SHP77 (cell line): ENCODE measurements around the gene GFM1.
"Not testable (repeated sequence)": the region's sequence is repeated elsewhere in the genome, so short reads cannot be mapped to it uniquely, and the experiment has no call there.

Source experiments
- DNase-seq, 2 experiments: peaks; one replicate each; lab custom pipeline; 2025; lab: John Stamatoyannopoulos, UW

GFM1 gene

DNA sequence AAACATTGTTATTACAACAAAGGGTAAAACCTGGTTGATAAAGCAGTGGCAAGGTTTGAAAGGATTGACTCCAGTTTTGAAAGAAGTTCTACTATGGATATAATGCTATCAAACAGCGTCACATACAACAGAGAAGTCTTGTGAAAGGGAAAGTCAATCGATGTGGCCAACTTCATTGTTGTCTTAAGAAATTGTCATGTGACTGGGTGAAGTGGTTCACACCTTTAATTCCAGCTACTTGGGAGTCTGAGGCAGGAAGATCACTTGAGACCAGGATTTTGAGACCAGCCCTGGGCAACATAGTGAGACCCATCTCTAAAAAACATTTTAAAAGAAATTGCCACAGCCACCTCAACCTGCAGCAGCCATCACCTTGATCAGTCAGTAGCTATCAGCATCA lies 34.4 kb downstream of the GFM1 start:
- no peak for DNase-seq

DNA sequence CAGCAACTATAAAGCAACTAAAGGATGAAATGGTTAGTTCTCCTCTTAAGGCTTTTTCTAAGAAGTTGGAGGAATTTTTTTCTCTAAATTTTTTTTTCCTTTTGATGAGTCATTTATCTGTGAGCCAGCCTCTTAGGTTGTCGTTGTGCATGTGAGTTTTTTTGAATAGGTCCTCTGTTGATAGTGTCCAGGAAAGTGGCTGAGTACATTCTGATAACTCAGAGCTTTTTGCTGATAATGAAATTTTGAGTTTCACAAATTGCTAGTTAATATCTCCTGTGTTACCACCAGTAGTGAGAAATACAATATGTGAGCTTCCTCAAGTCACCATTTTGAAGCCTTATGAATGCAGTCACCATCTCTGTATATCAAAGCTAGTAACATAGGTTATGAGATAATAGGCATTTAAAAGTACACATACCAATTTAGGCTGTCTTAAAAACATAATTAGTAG lies 35.2 kb downstream of the GFM1 start:
- no peak for DNase-seq

GRCh38 chr3:158680861-158681260 lies 36.5 kb downstream of the GFM1 start:
- no peak for DNase-seq

DNA sequence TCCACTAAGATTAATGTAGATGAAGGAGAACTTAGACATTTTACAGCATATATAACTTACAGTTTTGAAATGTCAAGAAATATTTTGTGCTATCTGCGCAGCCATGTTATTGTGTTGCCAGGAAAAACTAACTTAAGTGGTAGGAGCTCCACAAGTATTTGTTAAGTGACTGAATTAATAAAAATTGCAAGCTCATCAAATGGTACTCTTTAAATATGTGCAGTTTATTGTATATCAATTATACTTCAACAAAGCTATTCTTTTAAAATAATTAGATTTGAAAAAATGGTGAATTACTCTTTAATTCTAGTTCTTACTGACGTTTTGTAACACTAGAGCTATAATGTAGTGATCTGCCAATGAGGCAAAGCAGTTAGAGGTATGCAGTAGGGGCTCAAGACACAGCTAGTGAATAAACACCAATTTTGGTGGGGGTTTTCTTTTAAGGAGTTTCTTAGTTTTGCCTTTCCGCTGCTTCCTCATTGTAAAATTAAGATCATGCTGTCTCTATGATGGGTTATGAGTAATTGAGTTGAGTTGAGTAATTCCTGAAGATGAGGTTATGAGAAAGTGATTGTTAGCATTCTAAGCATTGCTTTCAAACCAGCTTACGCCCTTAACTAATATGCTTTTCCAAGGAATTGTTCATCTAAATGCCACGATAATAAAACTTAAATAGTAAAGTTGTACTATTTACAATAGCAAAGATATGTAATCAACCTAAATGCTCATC lies 39.1 kb downstream of the GFM1 start:
- DNase-seq: no peak

DNA sequence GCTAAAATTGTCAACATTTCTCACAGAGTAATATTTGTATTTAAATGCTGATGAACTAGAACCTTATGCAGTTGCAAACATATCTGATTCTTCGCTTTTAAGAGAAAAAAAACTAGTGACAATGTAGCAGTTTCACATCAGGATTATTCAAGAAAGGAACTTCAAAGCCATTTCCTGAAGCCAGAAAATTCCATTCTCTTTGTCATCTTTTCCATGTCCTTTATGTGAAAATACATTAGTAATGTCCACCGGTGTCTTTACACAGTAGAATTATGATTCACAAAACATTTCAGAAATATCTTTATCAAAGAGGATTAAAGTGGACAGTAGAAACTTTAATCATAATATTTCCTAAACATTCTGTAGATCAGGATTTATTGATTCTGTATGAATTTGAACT lies 40.8 kb downstream of the GFM1 start:
- DNase-seq: no peak

DNA sequence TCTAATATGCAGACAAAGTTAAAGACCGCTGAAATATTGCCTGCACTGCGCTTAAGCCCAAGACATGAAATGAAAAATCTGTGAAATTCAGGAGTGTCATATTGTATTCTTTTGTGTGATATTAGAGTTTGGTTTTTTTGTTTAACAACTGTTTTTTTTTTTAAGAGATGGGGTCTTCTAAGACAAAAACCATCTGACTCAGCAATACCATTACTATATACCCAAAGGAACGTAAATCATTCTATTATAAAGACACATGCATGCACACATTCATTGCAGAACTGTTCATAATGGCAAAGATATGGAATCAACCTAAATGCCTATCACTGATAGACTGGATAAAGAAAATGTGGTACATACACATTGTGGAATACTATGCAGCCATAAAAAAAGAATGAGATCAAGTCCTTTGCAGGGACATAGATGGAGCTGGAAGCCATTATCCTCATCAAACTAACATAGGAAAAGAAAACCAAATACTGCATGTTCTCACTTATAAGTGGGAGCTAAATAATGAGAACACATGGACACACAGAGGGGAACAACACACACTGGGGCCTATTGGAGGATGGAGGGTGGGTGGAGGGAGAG lies 49.6 kb downstream of the GFM1 start:
- DNase-seq: not testable (repeated sequence)

- no peak for DNase-seq
Measured at GRCh38 chr3:158696618-158697017, 52.3 kb downstream of the GFM1 start.

GRCh38 chr3:158700559-158700958 lies 56.2 kb downstream of the GFM1 start:
- no peak for DNase-seq

DNA sequence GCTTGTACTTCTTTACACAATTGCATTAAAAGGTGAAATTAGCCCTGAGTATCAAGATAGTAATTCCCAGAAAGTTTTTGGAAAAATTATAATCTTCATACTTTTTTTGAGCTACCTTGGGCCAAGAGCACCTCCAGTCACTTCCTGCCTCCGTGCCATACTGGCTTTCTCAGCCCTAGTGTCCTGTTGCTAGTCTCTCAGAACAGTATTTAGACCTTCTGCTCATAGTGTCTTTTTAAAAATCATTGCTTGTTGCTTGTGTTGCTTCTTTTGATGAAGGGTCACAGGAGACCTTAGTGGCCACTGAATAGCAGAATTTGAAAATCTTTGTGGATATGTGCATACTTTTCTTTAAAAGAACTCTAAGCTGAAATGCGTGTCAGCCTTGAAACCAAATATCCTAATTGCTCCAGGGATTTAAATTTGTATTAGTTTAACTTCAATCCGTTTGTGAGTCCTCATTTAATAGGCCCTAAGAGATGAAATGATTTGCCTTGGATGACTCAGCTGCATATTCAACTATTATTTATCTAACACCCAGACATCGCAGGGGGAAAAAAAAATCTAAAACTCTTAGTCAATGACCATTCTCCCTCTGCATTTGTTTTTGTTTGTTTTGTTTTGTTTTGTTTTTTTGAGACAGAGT lies 57.2 kb downstream of the GFM1 start:
- DNase-seq: no peak

- no peak for DNase-seq
Measured at GRCh38 chr3:158702815-158703481, 58.6 kb downstream of the GFM1 start.

- DNase-seq: no peak
Measured at GRCh38 chr3:158703566-158703965, 59.2 kb downstream of the GFM1 start.

GRCh38 chr3:158709666-158710083 lies 65.3 kb downstream of the GFM1 start:
- DNase-seq: no peak

GRCh38 chr3:158710601-158711000 lies 66.3 kb downstream of the GFM1 start:
- DNase-seq: no peak

- no peak for DNase-seq
Measured at GRCh38 chr3:158711886-158712285, 67.6 kb downstream of the GFM1 start.

GRCh38 chr3:158712443-158712842 lies 68.1 kb downstream of the GFM1 start:
- DNase-seq: no peak

DNA sequence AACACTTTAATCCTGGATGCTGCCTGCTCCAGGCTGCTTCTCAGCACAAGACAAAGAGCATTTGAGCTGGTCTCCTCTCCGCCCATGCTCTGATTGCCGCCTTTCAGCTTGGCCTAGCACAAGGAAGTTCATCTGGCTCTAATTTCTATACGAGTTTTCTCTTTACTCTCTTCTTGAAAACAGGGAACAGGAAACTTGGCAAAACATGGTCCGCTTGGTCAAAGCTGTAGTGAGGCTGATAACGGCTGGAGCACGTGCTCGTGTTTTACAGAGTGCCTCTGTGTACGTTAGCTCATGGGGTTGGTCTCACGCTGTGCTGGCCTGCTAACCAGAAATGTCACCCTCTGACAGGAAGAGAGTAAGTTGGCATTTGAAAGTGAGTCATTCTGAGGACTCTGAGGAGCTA lies 68.8 kb downstream of the GFM1 start:
- no peak for DNase-seq

DNA sequence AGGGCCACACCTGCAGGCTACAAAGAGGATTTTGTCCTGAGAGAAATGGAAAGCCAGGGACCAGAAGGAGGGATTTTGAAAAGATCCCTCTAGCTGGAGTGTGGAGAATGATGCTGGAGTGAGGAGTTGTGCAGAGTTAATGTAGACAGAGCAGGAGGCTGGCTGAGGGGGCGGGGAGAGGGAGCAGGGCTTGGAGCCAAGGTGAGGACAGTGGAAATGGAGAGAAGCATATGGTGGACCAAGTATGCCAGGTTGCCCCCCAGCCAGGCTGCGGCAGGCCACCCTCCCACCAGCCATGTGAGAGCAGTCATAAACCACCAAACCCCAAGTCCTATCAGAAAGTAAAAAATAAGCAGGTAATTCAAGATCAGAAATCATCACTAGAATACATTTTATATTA lies 73.2 kb downstream of the GFM1 start:
- DNase-seq: no peak

GRCh38 chr3:158718490-158719170 lies 74.3 kb downstream of the GFM1 start:
- no peak for DNase-seq

- DNase-seq: no peak
Measured at GRCh38 chr3:158722108-158722507, 77.8 kb downstream of the GFM1 start.

- DNase-seq: no peak
Measured at GRCh38 chr3:158723991-158724390, 79.7 kb downstream of the GFM1 start.

DNA sequence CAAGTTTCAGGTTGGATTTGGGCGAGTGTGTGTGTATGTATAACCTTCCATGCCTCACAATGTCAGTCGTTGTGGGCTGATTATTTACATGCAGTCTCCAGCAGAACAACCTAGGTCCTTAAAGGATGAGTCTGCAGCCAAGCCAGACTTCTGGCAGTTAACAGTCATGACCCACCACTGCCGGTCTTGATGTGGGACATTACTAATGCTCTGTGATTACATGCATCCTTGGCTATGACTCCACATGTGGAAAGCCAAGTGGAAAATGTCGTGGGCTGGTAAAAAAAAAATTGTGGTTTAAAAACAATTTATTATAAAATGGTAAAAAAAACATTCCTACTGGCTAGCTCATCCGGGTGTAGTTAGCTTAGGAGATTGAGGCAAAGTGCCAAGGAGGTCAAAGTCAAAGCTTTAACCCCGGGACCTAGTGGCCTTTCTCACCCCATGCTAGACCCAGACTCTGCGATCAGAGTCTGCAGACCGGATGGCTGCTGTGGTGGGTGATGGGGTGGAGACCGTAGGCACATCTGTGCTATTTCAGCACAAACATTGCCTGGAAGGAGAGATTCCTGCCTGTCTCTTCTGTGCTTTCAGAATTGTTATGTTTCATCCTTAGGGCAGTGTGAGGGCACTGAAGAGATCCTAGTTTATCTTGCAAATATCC lies 81.2 kb downstream of the GFM1 start:
- DNase-seq: no peak
